Activated naive CD4-positive, alpha-beta T cell treated with Interleukin-2 at 50 U/mL for 16 hours (primary cell): ENCODE data around the gene VPS13C.

Experiments
- DNase-seq: peaks from one replicate; pipeline ENCODE4 v3.0.0-alpha.2; 2020

The VPS13C gene

GRCh38 chr15:61917457-61917856 is 142.8 kb downstream of the VPS13C start:
- DNase-seq = no peak

- DNase-seq = no peak
These were observed 144.1 kb downstream of the VPS13C start for GRCh38 chr15:61916104-61916503.

- no peak for DNase-seq
These were observed 144.6 kb downstream of the VPS13C start for GRCh38 chr15:61915640-61916039.

- DNase-seq = no peak
These were observed 149.3 kb downstream of the VPS13C start for GRCh38 chr15:61910839-61911369.

GRCh38 chr15:61908241-61908640 is 152.0 kb downstream of the VPS13C start:
- no peak for DNase-seq

GRCh38 chr15:61907753-61908086 is 152.5 kb downstream of the VPS13C start:
- DNase-seq = no peak

- no peak for DNase-seq
These were observed 153.1 kb downstream of the VPS13C start for GRCh38 chr15:61906961-61907752.

GRCh38 chr15:61893146-61893545 is 167.1 kb downstream of the VPS13C start:
- no peak for DNase-seq

- DNase-seq = no peak
These were observed 168.1 kb downstream of the VPS13C start for GRCh38 chr15:61892140-61892539.

- no peak for DNase-seq
These were observed 170.1 kb downstream of the VPS13C start for GRCh38 chr15:61890106-61890505.

- DNase-seq = no peak
These were observed 170.5 kb downstream of the VPS13C start for GRCh38 chr15:61889706-61890105.

- no peak for DNase-seq
These were observed 172.0 kb downstream of the VPS13C start for GRCh38 chr15:61888074-61888780.

- DNase-seq = no peak
These were observed 180.2 kb downstream of the VPS13C start for GRCh38 chr15:61880084-61880483.

GRCh38 chr15:61879219-61879618 is 181.0 kb downstream of the VPS13C start:
- no peak for DNase-seq

GRCh38 chr15:61871926-61872522 is 188.2 kb downstream of the VPS13C start:
- no peak for DNase-seq

- no peak for DNase-seq
These were observed 190.6 kb downstream of the VPS13C start for GRCh38 chr15:61869656-61870055.

- no peak for DNase-seq
These were observed 198.3 kb downstream of the VPS13C start for GRCh38 chr15:61861962-61862361.

GRCh38 chr15:61857169-61857829 is 202.9 kb downstream of the VPS13C start:
- DNase-seq = no peak

- DNase-seq = no peak
These were observed 204.0 kb downstream of the VPS13C start for GRCh38 chr15:61856295-61856694.

- no peak for DNase-seq
These were observed 207.1 kb downstream of the VPS13C start for GRCh38 chr15:61853195-61853594.

- DNase-seq = no peak
These were observed 208.3 kb downstream of the VPS13C start for GRCh38 chr15:61851955-61852354.

- DNase-seq = no peak
These were observed 210.8 kb downstream of the VPS13C start for GRCh38 chr15:61849447-61849846.

- no peak for DNase-seq
These were observed 218.8 kb downstream of the VPS13C start for GRCh38 chr15:61841466-61841865.
